COR-L47 (cell line): ENCODE measurements around the gene FOXK1.

Source experiments
- DNase-seq: peaks from one replicate; lab custom pipeline; 2025; lab: John Stamatoyannopoulos, UW

The FOXK1 gene

DNA sequence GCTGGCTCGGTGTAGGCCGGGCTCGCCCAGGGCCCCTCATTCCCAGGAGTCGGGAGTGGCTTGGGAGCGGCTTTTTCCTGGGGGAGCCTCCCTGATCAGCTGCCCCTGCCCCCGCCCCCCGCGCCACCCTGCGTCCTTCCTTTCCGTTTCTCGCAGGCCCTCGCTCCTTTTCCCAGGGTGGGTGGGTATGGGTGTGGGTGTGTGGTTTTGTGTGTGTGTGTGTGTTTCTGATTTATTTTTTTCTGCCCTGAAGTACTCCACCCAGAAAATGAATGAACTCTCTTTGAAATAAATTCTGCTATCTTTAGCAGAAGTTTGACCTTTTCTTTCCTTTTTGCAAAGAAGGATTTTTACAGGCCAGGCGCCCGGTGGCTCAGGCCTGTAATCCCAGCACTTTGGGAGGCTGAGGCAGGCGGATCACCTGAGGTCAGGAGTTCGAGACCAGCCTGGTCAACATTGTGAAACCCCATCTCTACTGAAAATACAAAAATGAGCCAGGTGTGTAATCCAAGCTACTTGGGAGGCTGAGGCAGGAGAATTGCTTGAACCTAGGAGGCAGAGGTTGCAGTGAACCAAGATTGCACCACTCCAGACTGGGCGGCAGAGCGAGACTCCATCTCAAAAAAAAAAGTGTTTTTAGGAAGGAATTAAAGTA lies 63.3 kb downstream of the FOXK1 start:
- no peak for DNase-seq

DNA sequence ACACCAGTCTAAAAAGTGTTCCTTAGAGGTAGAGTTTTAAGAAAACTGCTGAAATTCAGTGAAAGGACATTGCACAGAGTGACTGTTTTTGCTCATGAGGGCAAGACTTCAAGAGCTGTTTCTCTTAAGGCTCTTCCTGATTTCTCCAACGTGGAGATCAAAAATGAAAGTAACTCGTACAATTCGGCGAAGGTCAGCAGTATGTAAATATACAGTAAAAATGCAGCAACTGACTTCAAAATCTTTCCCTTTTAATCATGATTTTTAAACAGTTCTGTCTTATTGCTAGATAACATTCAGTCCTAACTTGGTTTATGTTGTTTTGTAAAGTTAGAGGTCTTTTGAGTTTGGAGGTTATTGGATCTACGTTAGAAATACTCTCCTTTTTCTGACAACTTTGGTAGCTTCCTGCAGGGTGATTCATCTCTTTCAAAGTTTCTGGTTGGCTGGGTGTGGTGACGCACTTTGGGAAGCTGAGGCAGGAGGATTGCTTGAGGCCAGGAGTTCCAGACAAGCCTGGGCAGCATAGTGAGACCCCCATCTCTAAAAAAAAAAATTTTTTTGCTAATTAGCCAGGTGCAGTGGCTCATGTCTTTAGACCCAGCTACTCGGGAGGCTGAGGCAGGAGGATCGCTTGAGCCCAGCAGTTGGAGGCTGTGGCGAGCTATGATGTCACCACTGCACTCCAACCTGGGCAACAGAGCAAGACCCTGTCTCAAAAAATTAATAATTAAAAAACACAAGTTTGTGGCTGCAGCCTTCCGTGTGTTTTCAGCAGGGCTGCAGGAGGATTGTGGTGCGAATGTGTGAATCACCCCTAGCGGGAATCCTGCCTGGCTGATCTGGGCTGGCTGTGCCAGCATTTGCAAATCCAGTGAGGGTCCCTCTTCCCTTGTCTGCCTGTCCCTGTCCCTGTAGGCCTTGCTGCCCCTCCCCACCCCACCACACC lies 64.2 kb downstream of the FOXK1 start:
- no peak for DNase-seq

DNA sequence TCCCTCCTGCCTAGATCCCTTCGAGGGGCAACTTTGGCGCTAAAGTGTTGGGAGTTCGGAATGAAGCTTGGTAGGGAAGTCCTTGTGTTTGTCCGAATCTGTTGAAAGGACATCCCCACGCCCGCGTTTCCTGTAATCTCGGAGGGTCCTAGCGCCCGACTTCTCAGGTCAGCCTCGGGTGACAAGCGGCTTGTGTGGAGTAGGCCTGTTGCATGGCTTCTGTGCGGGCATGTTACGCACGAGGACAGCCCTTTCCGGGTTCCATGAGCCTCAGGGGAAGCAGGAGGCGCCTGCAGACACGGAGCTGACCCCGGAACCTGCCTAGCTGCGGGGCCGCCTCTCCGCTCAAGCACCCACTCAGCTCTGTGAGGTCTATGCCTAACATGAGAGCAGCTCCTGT lies 64.9 kb downstream of the FOXK1 start:
- DNase-seq, result no peak

DNA sequence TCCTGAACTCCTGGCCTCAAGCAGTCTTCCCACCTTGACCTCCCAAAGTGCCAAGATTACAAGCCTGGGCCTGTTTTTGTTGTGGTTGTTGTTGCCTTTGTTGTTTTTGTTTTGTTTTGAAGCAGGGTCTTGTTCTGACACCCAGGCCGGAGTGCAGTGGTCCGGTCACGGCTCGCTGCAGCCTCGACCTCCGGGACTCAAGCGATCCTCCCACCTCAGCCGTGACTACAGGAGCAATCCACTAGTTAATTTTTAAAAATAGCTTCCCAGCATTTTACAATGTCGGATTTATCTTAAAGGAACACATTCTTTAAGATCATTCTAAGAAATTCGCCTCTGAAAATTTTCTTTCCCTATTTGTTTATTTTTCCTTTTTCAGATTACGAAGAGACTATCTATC lies 65.7 kb downstream of the FOXK1 start:
- DNase-seq, result no peak

DNA sequence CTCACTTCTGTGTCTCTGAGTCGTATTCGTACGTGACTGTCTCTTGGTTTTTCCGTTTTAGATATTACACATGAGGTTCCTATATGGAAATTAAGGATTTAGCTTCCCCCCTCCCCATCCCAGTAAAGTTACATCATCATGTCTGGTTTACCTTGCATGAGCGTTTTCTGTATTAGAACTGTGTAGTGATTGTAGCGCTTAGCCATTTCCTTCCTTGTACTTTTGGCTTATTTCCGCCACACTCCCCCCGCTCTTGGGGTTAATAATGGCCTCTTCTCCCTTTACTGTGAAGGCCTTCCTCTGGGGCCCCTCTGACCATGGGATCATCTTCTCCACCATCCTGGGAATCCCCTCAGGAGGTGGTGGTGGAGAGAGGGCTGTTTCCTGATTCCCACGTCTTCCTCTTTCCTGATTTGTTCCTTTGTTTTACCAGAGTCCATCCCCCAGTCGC lies 66.2 kb downstream of the FOXK1 start:
- no peak for DNase-seq

DNA sequence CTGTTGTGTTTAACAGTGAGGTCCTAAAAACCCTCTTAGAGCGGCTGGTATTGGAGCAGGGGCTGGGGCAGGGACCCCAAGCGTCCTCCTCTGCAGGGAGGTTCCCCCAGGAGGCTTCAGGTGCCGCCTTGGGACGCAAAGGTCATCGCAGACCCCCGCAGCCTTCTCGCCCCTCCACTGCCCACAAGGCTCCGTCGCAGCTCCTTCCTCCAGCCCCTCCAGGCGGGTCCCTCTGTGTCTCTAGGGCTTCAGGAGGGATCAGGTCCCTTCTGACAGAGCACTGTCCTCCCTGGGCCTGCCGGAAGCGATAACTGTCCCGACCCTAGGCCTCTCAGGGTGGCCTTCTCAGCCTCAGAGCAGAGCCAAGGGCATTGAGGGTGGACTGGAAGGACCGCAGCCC lies 67.3 kb downstream of the FOXK1 start:
- DNase-seq, result no peak

DNA sequence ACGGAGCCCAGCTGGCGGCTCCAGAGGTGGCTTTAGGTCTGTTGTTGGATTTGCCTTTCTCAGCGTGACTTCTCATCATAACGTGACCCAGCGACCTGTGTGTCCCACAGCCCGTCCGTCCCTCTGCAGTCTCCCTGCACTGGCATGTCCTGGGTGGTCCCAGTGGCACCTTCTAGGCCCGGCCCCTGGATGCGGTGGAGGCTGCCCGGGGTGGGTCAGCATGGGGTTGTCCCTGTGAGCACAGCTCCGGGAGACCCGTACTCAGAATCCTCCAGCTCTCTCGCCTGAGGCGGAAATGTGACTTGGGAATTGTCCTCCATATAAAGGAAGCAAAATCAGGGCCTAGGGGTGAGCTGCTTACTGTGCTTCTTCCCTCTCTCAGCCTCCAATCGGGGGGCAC lies 67.7 kb downstream of the FOXK1 start:
- no peak for DNase-seq

DNA sequence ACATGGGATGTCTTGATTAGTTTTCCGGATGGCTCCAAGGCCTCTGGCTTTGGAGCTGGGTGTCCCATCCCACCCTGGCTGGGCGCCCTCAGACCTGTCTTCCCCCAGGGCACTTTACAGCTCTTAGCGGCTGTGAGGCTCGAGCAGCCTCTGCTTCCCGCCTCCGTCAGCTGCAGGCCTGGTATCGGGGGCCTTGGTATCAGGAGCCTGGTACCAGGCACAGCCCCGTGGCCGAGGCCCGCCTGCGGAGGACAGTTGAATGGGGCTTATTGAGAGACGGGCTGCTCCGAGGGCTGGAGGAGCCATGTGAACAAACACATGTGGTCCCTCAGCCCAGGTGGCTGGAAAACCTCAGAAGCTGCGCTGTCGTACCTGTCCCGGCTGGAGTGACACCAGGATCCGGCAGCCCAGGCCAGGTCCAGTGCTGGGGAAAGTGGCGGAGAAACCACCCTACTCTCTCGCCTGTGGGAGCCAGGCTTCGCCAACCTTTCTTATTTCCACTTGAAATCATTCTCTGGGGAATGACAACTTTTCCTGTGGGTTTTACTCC lies 69.4 kb downstream of the FOXK1 start:
- DNase-seq, result no peak

DNA sequence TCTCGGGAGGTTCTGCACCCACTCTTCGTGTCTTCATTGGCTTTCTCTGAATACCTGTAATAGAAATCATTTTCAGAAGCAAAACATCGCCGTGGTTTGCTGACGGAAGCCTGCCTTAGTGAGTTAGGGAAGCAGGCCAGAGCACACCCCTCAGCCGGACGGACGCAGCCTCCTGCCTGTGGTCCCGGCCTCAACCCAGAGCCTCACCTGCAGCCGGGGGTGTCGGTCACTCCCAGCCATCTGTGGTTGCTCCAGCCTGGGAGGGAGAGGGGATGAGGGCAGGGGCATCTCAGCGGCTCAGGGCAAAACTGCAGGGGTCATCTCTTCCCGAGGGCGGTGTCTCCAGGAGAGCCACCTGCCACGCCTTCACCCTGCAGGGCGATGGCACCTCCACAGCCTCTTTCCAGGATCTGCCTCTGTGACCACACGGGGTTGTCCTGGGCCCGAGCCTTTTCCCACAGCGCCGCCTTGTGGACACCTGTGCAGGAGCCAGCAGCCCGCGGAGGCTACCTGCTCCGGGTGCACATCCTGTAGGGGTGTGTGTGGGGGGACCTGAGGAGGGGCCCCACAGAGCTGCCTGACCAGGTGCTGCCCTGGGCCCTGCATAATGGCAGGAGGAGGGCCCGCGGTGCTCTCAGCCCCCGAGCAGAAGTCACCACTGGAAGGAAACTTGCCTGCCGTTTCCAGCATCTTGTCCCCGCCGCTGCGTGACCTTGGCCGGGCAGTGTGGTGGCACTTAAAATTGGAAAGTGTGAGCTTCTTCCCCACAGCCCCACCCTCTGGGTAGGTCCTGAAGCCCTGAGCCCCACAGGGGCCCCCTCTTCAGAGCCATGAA lies 71.7 kb downstream of the FOXK1 start:
- peak; percentile 66 for DNase-seq

DNA sequence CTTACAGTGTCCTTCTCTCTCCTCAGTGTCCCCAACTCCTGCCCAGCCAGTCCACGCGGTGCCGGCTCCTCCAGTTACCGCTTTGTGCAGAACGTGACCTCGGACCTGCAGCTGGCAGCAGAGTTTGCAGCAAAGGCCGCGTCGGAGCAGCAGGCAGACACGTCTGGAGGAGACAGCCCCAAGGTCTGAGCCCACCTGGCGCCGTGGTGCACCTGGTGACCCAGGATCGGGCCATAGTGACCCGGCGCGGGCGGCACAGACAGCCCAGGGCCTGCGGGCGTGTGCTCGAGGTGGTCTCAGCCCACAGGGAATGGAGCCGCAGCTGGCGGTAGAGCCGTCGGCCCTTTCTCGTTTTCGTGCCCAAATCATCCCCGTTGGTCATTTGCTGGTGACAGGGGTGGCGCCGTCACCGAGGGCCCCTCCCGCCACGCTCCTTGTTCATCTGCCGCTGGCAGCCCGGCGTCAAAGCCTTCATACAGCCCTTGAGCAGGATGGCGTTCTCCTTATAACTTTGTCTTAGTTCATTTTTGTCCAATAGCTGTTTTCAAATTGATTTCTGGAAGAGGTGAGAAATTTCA lies 72.4 kb downstream of the FOXK1 start:
- no peak for DNase-seq

DNA sequence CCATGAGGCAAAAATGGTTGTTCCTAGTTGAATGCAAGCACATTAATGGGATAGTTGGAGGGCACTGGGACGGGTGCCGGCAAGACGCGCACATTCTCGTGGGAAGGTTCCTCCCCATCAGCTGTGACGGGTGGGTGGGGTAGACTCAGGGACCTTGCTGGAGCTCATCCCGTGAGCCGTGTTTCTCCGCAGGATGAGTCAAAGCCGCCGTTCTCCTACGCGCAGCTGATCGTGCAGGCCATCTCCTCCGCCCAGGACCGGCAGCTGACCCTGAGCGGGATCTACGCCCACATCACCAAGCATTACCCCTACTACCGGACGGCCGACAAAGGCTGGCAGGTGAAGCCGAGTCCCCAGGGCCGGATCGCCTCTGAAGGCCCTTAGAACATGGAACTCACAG lies 73.0 kb downstream of the FOXK1 start:
- no peak for DNase-seq

DNA sequence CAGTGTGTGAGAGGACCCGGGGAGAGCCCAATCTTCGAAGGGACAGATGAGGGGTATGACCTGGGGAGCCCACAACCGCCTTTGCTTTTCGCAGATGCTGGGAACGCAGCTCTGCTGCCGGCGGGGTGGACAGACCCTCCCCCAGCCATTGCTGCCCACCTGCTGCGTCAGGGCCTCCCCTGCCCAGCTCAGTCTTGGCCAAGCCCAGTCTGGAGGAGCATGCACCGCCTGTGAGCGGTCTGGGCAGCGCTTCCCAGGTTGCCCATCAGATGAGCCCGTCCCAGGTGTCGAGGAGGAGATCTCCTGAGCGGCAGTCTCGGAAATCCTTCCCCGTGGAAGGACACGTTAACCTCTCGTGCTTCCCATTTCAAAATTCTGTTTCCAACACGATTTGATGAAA lies 76.0 kb downstream of the FOXK1 start:
- DNase-seq, result no peak

DNA sequence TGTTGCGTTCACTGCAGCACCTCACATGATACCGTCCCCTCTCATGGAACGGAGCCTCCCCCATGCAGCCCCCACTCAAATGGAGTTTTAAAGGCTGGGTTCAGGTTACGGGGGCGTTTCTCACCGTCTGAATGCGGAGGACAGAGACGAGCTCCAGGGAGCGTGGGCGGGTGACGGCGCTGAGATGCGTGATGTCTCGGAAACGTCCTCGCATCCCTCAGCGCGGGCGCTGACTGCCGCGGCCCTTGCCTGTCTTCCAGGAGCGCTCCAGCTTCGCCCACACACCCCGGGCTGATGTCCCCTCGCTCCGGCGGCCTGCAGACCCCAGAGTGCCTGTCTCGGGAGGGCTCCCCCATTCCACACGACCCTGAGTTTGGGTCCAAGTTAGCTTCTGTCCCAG lies 76.7 kb downstream of the FOXK1 start:
- no peak for DNase-seq

DNA sequence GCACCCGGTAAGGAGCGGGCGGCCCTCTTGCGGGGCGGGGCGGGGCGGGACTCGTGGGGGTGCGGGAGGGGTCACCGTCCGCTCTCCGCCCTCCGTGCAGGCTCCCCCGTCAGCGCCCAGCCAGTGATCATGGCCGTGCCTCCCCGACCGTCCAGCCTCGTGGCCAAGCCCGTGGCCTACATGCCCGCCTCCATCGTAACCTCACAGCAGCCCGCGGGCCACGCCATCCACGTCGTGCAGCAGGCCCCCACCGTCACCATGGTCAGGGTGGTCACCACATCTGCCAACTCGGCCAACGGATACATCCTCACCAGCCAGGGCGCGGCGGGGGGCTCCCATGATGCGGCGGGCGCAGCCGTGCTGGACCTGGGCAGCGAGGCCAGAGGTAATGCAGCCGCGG lies 77.1 kb downstream of the FOXK1 start:
- DNase-seq, result no peak

DNA sequence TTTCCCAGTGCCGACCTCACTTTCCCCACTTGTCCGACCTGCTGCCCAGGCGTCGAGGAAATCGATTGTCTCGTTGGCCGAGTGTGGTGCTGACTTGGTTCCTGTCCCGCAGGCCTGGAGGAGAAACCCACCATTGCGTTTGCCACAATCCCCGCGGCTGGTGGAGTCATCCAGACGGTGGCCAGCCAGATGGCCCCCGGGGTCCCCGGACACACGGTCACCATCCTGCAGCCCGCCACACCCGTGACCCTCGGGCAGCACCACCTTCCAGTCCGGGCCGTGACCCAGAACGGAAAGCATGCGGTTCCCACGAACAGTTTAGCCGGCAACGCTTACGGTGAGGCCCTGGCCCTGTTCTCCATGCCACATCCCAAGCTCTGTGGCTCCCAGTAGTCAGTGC lies 78.9 kb downstream of the FOXK1 start:
- DNase-seq, result no peak

DNA sequence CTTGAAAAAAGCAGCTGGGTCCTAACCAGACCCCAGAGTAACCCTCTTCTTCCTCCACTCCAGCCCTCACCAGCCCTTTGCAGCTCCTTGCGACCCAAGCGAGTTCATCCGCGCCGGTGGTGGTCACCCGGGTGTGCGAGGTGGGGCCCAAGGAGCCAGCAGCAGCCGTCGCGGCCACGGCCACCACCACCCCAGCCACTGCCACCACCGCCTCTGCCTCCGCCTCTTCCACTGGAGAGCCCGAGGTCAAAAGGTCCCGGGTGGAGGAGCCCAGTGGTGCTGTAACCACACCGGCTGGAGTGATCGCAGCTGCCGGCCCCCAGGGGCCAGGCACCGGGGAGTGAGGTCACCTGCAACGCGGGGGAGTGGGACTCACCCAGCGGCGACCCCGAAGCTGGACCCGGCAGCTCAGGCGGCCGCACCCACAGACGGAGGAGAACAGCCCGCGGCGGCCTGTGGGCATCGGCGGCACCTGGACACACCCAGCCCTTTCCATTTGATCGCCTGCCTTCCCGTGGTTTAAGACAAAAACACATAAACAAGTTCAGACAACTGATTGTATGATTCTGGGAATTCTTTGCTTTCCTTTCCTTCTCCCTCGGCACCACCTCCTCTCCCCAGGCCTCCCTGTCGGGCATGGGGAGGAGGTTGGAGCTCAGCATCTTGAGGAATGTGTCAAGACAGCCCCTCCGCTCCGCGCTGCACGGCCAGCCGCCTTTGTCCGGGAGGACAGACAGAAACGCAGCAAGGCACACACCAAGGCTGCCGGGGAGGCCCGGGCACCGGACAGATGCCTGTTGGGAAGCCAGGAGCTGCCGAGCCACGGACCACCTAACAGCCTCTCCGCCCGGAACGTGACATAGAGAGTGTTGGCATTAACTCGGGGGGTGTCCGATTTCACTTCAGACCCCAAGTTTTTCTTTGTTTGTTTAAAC lies 80.3 kb downstream of the FOXK1 start:
- no peak for DNase-seq

DNA sequence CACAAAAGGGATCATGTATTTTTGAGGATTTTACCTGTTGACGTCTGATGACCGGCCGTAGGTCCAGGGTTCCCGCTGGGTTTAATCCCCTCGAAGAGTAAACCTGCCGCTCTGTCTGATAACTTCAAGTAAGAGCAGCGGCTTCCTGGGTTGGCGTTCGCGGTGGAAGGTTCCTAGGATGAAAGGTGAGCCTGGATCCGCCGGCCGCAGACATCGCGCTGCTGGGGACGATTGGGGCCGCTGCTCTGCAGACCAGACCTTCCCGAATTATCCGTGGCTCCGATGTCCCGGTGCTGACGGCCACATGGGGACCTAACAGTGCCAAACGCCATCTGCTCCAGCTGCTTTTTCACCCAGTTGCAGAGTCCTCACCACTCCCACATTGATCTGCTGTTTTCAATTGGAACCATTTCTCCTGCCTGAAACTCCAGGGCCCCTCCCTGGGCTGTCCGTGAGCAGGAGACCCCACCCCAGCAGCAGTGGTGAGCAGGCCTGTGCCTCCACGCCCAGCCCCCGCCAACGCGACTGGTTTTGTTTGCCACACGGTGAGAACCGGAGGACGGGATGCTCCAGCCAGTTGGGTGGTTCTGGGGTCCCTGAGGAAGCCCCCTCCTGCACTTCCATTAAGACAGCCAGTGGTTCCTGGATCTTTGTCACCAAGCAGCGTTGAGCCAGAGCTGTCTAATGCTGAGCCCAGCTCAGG lies 81.1 kb downstream of the FOXK1 start:
- DNase-seq, result no peak

DNA sequence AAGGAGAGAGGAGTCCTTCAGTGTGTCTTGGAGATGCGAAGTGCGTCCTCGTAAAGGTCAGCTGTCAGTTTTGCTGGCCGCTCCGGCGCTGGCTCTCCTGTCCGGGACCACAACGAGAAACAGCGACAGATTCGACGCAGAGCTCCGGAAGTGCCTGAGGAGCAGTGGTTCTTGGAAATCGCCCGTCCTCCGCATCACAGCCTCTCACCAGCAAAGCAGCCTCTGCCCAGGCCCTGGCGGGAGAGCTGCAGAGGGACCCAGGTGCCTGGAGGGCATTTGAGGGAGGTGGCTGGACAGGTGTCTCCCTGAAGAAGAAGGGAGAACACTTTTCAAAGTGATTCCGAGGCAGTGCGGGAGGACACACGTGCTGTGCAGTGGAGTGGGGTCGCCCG lies 81.7 kb downstream of the FOXK1 start:
- DNase-seq, result no peak

DNA sequence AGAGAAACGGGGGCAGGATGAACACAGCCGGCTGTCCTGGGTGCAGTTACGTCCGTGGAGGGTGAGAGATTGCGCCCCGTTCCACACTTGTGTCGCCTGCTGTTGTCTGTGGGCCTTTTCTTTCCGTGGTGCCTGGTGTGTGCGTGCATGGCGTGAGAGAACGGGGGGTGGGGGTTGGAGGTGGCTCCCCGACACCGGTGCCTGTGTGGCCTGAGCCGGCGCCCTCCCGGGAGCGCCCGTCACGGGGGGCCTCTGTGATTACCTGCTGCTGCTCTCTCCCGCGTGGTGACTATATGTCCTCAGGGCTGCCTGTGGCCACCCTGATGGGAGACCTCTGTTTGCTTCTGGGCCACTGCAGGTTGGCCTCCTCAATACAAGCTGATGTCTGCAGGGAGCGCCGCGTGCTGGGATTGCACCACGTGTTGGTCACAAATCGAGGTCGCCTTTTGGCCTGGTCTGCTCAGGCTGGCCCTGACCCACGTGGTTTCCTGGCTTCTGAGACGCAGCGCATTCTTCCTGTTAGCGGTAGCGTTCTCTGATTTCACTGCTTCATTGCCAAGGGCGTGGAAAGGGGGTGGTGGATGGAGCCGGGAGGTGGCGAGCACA lies 82.4 kb downstream of the FOXK1 start:
- no peak for DNase-seq
